IgD-negative memory B cell (primary cell): ENCODE measurements around the gene USP10. TPM values are rescaled to one million over a fixed set of nuclear protein-coding genes. Genes with fewer than 3 reads are reported as not detected.

ENCODE experiments used
- H3K27ac Mint-ChIP-seq, 3 donors: one replicate each; pipeline ENCODE4 v1.8.0; 2020 to 2022; ENCODE audit warnings: mild to moderate bottlenecking in 3 of 3, mixed read lengths in 3 of 3, moderate library complexity in 1 of 3
- H3K27me3 Mint-ChIP-seq: one replicate; pipeline ENCODE4 v1.8.0; 2021; ENCODE audit warnings: mixed read lengths
- H3K36me3 Mint-ChIP-seq: one replicate; pipeline ENCODE4 v1.8.0; 2020; ENCODE audit warnings: mild to moderate bottlenecking, mixed read lengths
- H3K4me1 Mint-ChIP-seq, 3 donors: one replicate each; pipeline ENCODE4 v1.8.0; 2020 to 2022; ENCODE audit warnings: mixed read lengths in 3 of 3, mild to moderate bottlenecking in 1 of 3
- H3K4me3 Mint-ChIP-seq, 4 donors: one replicate each; pipeline ENCODE4 v1.8.0; 2020 to 2022; ENCODE audit warnings: mild to moderate bottlenecking in 4 of 4, mixed read lengths in 4 of 4, moderate library complexity in 3 of 4
- H3K9me3 Mint-ChIP-seq, 3 donors: one replicate each; pipeline ENCODE4 v1.8.0; 2020 to 2021; ENCODE audit warnings: mixed read lengths in 3 of 3, mild to moderate bottlenecking in 1 of 3
- polyA plus RNA-seq: library from polyadenylated mRNA; unstranded; fragments of 300-500 nt; fragmentation: Illumina TruSeq; gene quantifications from one replicate; pipeline ENCODE4 v1.2.3, GENCODE V29; 2021

The USP10 gene
- polyA plus RNA-seq, 1 donor from 2014 or later, result 95.8 TPM

DNA sequence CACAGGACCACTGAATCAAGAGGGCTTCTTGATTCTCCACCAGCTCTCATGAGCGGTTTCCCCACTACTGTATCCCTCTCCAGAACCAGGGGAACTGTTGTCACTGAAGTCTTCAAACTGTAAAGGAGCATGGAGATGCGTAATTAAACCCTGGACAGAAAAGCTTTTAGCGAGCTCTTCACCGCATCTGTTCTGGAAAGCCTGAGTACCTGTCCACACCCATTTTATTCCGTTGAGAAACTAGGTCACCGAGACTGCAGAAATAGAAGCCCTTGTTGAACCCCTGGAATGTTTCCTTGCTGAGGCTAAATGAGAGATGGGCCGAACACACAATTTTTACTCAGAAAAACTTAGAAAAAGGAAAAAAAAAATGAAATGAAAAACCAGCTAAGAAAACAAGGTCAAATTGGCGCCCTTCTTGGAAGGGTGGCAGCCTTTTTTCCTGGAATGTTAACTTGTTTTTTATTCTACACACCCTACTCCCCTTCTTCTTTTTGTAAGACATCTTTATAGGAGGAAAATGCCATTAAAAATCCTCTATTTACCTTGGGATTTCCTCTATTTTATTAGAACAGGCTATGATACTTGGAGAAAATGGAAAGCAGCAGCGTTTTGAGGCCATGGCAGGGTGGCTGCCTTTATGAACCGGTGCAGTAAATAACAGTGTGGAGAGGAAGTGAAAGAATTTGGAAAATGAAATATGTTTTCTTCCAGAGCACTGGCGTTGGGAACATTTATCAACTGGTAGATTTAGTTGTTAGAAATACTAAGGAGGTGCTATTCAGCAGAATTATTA is 67.4 kb downstream of the USP10 start:
- no peak overlapping the region for H3K4me3 Mint-ChIP-seq

DNA sequence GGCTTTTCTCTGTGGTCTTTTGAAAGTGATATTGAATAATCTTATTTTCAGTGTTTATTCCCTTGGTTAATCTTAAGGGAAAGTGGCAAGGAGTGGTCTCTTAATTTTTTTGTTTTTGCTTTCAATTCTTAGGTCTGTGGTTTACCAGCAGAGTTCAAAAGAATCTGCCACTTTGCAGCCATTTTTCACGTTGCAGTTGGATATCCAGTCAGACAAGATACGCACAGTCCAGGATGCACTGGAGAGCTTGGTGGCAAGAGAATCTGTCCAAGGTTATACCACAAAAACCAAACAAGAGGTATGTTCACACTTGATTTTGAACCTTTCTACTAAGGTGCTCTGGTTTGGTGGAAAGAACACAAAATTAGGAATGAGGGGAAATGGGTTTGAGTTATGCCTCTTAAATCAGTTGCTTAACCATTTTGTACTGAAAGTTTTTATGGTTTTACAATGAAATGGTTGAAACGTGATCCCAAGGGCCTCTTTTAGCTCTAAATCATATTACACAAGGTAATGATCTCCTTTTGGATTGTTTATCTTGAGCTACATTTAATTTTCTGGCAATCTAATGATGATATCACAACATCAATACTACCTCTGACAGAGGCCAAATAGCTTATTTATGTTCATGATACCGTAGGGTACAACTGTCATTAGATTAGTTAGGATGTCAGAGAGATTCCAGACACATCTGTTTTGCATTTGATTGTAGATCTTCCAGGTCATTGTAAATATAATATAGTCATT is 68.4 kb downstream of the USP10 start:
- H3K27me3 Mint-ChIP-seq, result no peaks in the 10 kb centered on the region
- no peak overlapping the region for H3K27ac Mint-ChIP-seq
- peaks cover 3% of the 10 kb centered on the region for H3K36me3 Mint-ChIP-seq
- H3K4me3 Mint-ChIP-seq, result no peak overlapping the region
- no peaks in the 10 kb centered on the region for H3K4me1 Mint-ChIP-seq
- H3K9me3 Mint-ChIP-seq, result no peaks in the 10 kb centered on the region

More for the DNA sequence above, 67.4 kb downstream of the USP10 start:
- Mint-ChIP-seq H3K4me1 (no peaks in the 10 kb centered on the region), H3K9me3 (no peaks in the 10 kb centered on the region), H3K27me3 (no peaks in the 10 kb centered on the region), H3K27ac (peak overlapping the region in 1 of 3 donors; percentile 13), H3K36me3 (peaks cover 3% of the 10 kb centered on the region)

DNA sequence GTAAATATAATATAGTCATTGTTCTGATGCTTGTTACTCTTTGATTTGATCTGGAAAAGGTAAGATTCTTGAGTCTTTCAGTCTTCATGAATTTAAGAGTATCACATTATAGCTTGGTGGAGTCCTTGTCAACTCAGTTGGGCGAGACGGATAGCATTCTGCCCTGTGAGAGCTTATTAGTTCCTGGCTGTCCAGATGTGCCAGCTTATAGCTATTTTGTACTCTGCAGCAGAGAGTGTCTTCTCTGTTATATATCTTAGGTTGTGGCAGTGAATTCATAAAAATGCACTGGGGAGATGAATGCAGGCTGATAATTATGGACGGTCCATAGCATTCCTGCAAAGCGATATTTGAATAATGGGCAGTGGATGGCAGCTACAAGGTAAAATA is 69.0 kb downstream of the USP10 start:
- Mint-ChIP-seq H3K36me3 (peaks cover 3% of the 10 kb centered on the region), H3K27ac (no peak overlapping the region), H3K4me1 (no peaks in the 10 kb centered on the region), H3K9me3 (no peaks in the 10 kb centered on the region), H3K27me3 (no peaks in the 10 kb centered on the region), H3K4me3 (no peak overlapping the region)

GRCh38 chr16:84769416-84769815 is 69.6 kb downstream of the USP10 start:
- Mint-ChIP-seq H3K27me3 (no peaks in the 10 kb centered on the region), H3K4me3 (no peak overlapping the region), H3K36me3 (peaks cover 3% of the 10 kb centered on the region), H3K4me1 (no peaks in the 10 kb centered on the region), H3K27ac (no peak overlapping the region), H3K9me3 (no peaks in the 10 kb centered on the region)

DNA sequence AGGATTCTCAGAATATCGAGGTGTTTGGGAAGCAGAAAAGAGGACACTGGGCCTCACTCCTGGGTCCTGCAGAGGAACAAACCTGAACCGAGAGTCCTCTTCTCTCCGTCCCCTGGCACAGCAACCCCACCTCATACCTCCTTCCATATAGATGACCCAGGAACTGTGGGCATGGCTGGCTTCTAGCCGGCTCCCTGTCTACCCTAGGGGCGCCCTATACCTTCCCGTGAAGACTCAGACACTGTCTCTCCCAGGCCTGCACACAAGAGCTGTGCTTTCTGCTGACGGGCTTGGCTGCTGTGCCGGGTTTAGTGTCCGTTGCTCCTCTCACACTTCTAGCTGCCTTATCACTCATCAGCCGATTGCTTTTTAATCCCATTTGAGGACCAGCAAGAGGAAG is 73.5 kb downstream of the USP10 start:
- Mint-ChIP-seq H3K9me3 (no peaks in the 10 kb centered on the region), H3K4me1 (peaks cover 0 to 3% (median 0%) of the 10 kb centered on the region in 3 donors), H3K36me3 (peaks cover 6% of the 10 kb centered on the region), H3K27ac (no peak overlapping the region), H3K27me3 (no peaks in the 10 kb centered on the region), H3K4me3 (no peak overlapping the region)

GRCh38 chr16:84774810-84775209 is 75.0 kb downstream of the USP10 start:
- Mint-ChIP-seq H3K36me3 (peaks cover 11% of the 10 kb centered on the region), H3K4me1 (peaks cover 0 to 3% (median 0%) of the 10 kb centered on the region in 3 donors), H3K4me3 (no peak overlapping the region), H3K27ac (no peak overlapping the region), H3K27me3 (no peaks in the 10 kb centered on the region), H3K9me3 (no peaks in the 10 kb centered on the region)

- H3K4me1 Mint-ChIP-seq, result peaks cover 0 to 3% (median 0%) of the 10 kb centered on the region in 3 donors
- peaks cover 11% of the 10 kb centered on the region for H3K36me3 Mint-ChIP-seq
- H3K9me3 Mint-ChIP-seq, result no peaks in the 10 kb centered on the region
- no peak overlapping the region for H3K4me3 Mint-ChIP-seq
- peak overlapping the region in 1 of 3 donors; percentile 79 for H3K27ac Mint-ChIP-seq
- no peaks in the 10 kb centered on the region for H3K27me3 Mint-ChIP-seq
These were observed 75.5 kb downstream of the USP10 start for GRCh38 chr16:84775262-84775810.

GRCh38 chr16:84777435-84777834 is 77.6 kb downstream of the USP10 start:
- no peak overlapping the region for H3K27ac Mint-ChIP-seq
- H3K9me3 Mint-ChIP-seq, result no peaks in the 10 kb centered on the region
- H3K4me1 Mint-ChIP-seq, result peaks cover 0 to 3% (median 0%) of the 10 kb centered on the region in 3 donors
- peaks cover 11% of the 10 kb centered on the region for H3K36me3 Mint-ChIP-seq
- no peak overlapping the region for H3K4me3 Mint-ChIP-seq
- no peaks in the 10 kb centered on the region for H3K27me3 Mint-ChIP-seq

GRCh38 chr16:84778720-84779119 is 78.9 kb downstream of the USP10 start:
- Mint-ChIP-seq H3K27me3 (no peaks in the 10 kb centered on the region), H3K4me3 (no peak overlapping the region), H3K36me3 (peaks cover 11% of the 10 kb centered on the region), H3K27ac (no peak overlapping the region), H3K9me3 (no peaks in the 10 kb centered on the region), H3K4me1 (peaks cover 0 to 3% (median 0%) of the 10 kb centered on the region in 3 donors)

DNA sequence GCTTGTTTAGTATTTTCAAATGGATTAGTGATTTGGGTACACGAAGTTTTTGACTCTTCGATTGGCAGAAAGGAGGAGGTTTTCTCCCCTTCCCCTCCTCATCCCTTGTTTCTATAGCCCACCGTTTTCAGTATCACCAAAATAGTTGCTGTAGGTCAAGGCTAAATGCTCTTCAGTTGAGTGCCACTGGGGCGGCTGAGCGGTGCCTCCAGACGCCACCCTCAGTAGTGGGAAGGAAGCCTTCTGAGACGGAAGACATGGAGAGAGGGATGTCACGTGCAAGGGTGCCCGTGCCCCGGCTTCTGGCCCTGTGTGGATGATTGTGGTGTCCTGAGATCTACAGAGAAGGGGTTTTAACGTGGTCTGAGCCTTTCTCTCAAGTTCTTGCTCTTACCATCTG is 80.3 kb downstream of the USP10 start:
- no peak overlapping the region for H3K4me3 Mint-ChIP-seq
- H3K36me3 Mint-ChIP-seq, result peaks cover 13% of the 10 kb centered on the region
- H3K27ac Mint-ChIP-seq, result no peak overlapping the region
- peaks cover 0 to 5% (median 0%) of the 10 kb centered on the region in 3 donors for H3K4me1 Mint-ChIP-seq
- H3K27me3 Mint-ChIP-seq, result no peaks in the 10 kb centered on the region
- H3K9me3 Mint-ChIP-seq, result no peaks in the 10 kb centered on the region

DNA sequence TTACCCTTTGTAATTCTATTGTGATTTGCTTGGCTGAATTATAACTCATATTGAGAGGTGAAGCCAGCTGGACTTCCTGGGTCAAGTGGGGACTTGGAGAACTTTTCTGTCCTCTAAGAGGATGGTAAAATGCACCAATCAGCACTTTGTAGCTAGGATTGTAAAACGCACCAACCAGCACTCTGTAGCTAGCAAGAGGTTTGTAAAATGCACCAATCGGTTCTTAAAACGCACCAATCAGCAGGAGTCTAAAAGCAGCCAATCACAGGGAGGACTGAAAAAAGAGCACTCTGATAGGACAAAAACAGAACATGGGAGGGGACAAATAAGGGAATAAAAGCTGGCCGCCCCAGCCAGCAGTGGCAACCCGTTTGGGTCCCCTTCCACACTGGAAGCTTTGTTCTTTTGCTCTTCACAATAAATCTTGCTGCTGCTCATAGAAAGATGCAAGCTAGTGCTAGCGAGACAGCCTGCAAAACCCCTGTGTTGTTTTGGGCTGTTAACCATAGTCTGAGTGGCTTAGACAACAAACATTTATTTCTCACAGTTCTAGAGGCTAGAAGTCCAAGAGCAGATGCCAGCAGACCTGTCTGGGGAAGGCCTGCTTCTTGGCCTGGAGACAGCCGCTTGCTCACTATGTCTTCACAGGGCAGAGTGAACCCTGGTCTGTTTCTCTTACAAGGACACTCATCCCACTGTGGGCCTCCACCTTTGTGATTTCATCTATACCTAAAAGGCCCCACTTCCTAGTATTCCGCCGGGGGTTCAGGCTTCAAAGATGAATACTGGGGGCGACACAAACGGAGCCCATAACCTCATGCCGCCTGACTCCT is 81.0 kb downstream of the USP10 start:
- no peaks in the 10 kb centered on the region for H3K27me3 Mint-ChIP-seq
- H3K36me3 Mint-ChIP-seq, result peaks cover 12% of the 10 kb centered on the region

DNA sequence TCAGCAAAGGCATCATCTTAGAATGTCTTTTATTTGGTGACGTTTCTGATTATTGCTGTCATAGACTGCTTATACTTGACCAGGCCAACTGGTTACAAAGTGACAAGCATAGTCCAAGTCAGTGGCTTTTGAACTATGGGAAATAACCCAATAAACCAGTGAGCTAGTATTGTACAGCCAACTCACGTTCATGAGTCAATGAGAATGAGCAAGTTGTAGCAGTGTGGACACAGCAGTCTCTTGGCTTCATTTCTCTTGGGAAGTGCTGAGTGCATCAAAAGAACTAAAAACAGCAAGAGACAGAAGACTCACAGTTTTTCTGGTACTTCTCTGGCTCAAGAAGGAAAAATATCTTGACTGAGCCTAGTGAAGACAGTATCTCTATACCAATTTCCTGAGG is 83.0 kb downstream of the USP10 start:
- H3K27ac Mint-ChIP-seq, result no peak overlapping the region
- H3K4me3 Mint-ChIP-seq, result no peak overlapping the region

More for the DNA sequence above, 81.0 kb downstream of the USP10 start:
- H3K27ac Mint-ChIP-seq, result no peak overlapping the region
- H3K4me1 Mint-ChIP-seq, result peaks cover 0 to 4% (median 0%) of the 10 kb centered on the region in 3 donors
- no peaks in the 10 kb centered on the region for H3K9me3 Mint-ChIP-seq
- no peak overlapping the region for H3K4me3 Mint-ChIP-seq

GRCh38 chr16:84785843-84786581 is 86.2 kb downstream of the USP10 start:
- Mint-ChIP-seq H3K9me3 (no peaks in the 10 kb centered on the region), H3K27me3 (no peaks in the 10 kb centered on the region), H3K36me3 (peaks cover 4% of the 10 kb centered on the region), H3K4me1 (peaks cover 0 to 4% (median 3%) of the 10 kb centered on the region in 3 donors), H3K4me3 (no peak overlapping the region), H3K27ac (no peak overlapping the region)

More for the DNA sequence above, 83.0 kb downstream of the USP10 start:
- no peaks in the 10 kb centered on the region for H3K9me3 Mint-ChIP-seq
- peaks cover 10% of the 10 kb centered on the region for H3K36me3 Mint-ChIP-seq
- peaks cover 0 to 3% (median 2%) of the 10 kb centered on the region in 3 donors for H3K4me1 Mint-ChIP-seq
- H3K27me3 Mint-ChIP-seq, result no peaks in the 10 kb centered on the region

DNA sequence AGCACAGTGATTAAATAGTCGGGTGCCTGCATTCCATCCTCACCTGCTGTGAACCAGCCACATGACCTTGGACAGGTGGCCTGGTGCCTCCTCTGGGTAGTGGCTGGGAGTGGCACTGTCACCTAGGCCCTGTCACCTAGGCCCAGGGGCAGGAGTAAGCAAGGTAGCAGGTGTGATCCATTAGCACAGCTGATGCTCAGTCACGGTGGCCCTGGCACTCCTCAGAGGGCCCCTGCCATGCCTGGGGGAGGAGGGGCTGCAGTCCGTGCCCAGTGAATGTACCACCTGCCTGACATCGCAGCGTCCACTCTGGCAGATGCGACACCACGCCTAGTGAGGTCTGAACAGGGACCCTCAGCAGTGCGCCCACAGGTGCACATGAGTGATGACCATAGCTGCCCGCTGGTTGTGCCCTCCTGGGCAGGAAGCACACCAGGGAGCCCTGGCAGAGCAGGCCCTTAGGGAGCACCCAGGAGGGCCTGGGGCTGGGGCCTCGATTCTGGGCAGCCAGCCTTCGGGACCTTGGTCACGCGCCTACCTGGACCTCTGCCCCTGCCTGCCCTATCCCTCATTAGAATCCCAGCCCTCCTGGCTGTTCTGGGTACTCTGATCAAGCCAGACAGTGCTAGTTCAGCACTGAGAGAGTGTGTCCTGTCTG is 86.9 kb downstream of the USP10 start:
- peaks cover 0 to 4% (median 3%) of the 10 kb centered on the region in 3 donors for H3K4me1 Mint-ChIP-seq
- no peak overlapping the region for H3K27ac Mint-ChIP-seq
- no peaks in the 10 kb centered on the region for H3K27me3 Mint-ChIP-seq
- peaks cover 4% of the 10 kb centered on the region for H3K36me3 Mint-ChIP-seq
- H3K4me3 Mint-ChIP-seq, result no peak overlapping the region
- H3K9me3 Mint-ChIP-seq, result no peaks in the 10 kb centered on the region
